Keratinocyte (primary cell): ENCODE results near the gene SETD2. TPM values are rescaled to one million over a fixed set of nuclear protein-coding genes. Genes with fewer than 3 reads are reported as not detected.

ENCODE experiments used
- DNase-seq: peaks from one replicate; pipeline ENCODE4 v3.0.0-alpha.2; 2011; ENCODE audit warnings: low read depth, missing footprints, low spot score
- FAIRE-seq: peaks from 2 replicates; lab custom pipeline; 2011; peaks lifted over from hg19 to GRCh38; lab: Jason Lieb, UNC
- H2AFZ ChIP-seq: 2 replicates; pipeline ENCODE4 v1.6.0; 2012; ENCODE audit warnings: low read length, control low read depth, inconsistent platforms; ENCODE audit not compliant: control insufficient read depth
- H3K27ac ChIP-seq: 2 replicates; pipeline ENCODE4 v1.5.1; 2011; ENCODE audit warnings: low read length; ENCODE audit not compliant: control insufficient read depth, insufficient read depth
- H3K27me3 ChIP-seq: 3 replicates; pipeline ENCODE4 v1.6.0; 2011; ENCODE audit warnings: low read length; ENCODE audit not compliant: control insufficient read depth, insufficient read depth; ENCODE audit errors: extremely low read depth
- H3K36me3 ChIP-seq, 2 experiments: 2 replicates in 1 of 2; 3 replicates in 1 of 2; pipeline ENCODE4 v1.5.1; 2011; ENCODE audit warnings: low read length in 2 of 2, mild to moderate bottlenecking in 1 of 2; ENCODE audit not compliant: control insufficient read depth in 2 of 2, insufficient read depth in 2 of 2; ENCODE audit errors: extremely low read depth in 1 of 2
- H3K4me1 ChIP-seq: 3 replicates; pipeline ENCODE4 v1.5.1; 2011; ENCODE audit warnings: low read length; ENCODE audit not compliant: control insufficient read depth, insufficient read depth; ENCODE audit errors: extremely low read depth
- H3K4me2 ChIP-seq: 3 replicates; pipeline ENCODE4 v1.6.0; 2011; ENCODE audit warnings: low read depth, low read length; ENCODE audit not compliant: control insufficient read depth, insufficient read depth; ENCODE audit errors: extremely low read depth
- H3K4me3 ChIP-seq, 3 experiments: fragments of 200-600 bp in 1 of 3; sonication (generic) in 1 of 3; 2 replicates in 2 of 3; 3 replicates in 1 of 3; pipeline ENCODE4 v1.5.1; 2011 to 2016; ENCODE audit warnings: low read length in 3 of 3, mild to moderate bottlenecking in 3 of 3, control low read depth in 2 of 3, inconsistent platforms in 1 of 3, low read depth in 1 of 3, mixed read lengths in 1 of 3, mixed run types in 1 of 3, moderate library complexity in 1 of 3; ENCODE audit not compliant: control insufficient read depth in 2 of 3, insufficient read depth in 2 of 3; ENCODE audit errors: extremely low read depth in 1 of 3
- H3K79me2 ChIP-seq: 2 replicates; pipeline ENCODE4 v1.6.0; 2012; ENCODE audit warnings: low read length; ENCODE audit not compliant: control insufficient read depth, insufficient read depth
- H3K9ac ChIP-seq: 3 replicates; pipeline ENCODE4 v1.6.0; 2011; ENCODE audit warnings: low read length; ENCODE audit not compliant: control insufficient read depth, insufficient read depth; ENCODE audit errors: extremely low read depth
- H3K9me1 ChIP-seq: 3 replicates; pipeline ENCODE4 v1.6.0; 2011; ENCODE audit warnings: low read length; ENCODE audit not compliant: control insufficient read depth, insufficient read depth; ENCODE audit errors: extremely low read depth
- H3K9me3 ChIP-seq: 2 replicates; pipeline ENCODE4 v1.5.1; 2012; ENCODE audit warnings: low read depth, low read length; ENCODE audit not compliant: control insufficient read depth
- H4K20me1 ChIP-seq: 3 replicates; pipeline ENCODE4 v1.6.0; 2011; ENCODE audit warnings: low read length; ENCODE audit not compliant: control insufficient read depth, insufficient read depth; ENCODE audit errors: extremely low read depth
- CTCF ChIP-seq, 3 experiments: IDR thresholded peaks in 1 of 3; conservative IDR thresholded peaks in 1 of 3; optimal IDR thresholded peaks in 1 of 3; 2 replicates in 2 of 3; 3 replicates in 1 of 3; pipeline versions ENCODE3 to v1.5.1; 2011; ENCODE audit warnings: low read length in 3 of 3, mild to moderate bottlenecking in 3 of 3, moderate library complexity in 2 of 3, control low read depth in 1 of 3, inconsistent platforms in 1 of 3; ENCODE audit not compliant: insufficient read depth in 2 of 3; ENCODE audit errors: extremely low read depth in 1 of 3
- EZH2 ChIP-seq: IDR thresholded peaks from one replicate; pipeline ENCODE4 v1.6.1; 2012; ENCODE audit warnings: inconsistent platforms, mild to moderate bottlenecking, low read length, moderate library complexity
- dilution Hi-C: fragments of 300-500 bp; cut with MboI; formaldehyde crosslinking; loops from one replicate; pipeline ENCODE4 v1.7.0; 2020; ENCODE audit warnings: low sequenced_read_pairs; ENCODE audit not compliant: extremely low pct_ligation_motif_present
- polyA plus RNA-seq, 5 experiments: library from polyadenylated mRNA; depleted of rRNA in 3 of 5; stranded (reverse) in 3 of 5; stranded (forward) in 1 of 5; unstranded in 1 of 5; fragments of >200 nt; gene quantifications; 1 replicate in 1 of 5; 2 replicates in 3 of 5; 3 replicates in 1 of 5; pipeline versions ENCODE4 v1.2.1 to v1.2.3, GENCODE V29; 2011 to 2012; ENCODE audit warnings: missing spikeins in 2 of 5, low read depth in 1 of 5, low replicate concordance in 1 of 5

Gene SETD2
- polyA plus RNA-seq, 1 donor (not counting 4 experiments of a cell fraction or from before 2014, with no cell fraction given): 23.3 TPM

- Histone ChIP-seq H3K4me2 (peak overlapping the region; percentile 48), H3K4me1 (peaks cover 4% of the 10 kb centered on the region), H3K9me3 (no peaks in the 10 kb centered on the region), H4K20me1 (no peaks in the 10 kb centered on the region), H3K27ac (no peak overlapping the region), H3K79me2 (no peaks in the 10 kb centered on the region), H3K9ac (no peak overlapping the region), H3K27me3 (no peaks in the 10 kb centered on the region), H3K36me3 (peaks cover 12 to 39% of the 10 kb centered on the region in 2 experiments), H2AFZ (no peak overlapping the region), H3K9me1 (peaks cover 3% of the 10 kb centered on the region), H3K4me3 (no peak overlapping the region)
- no peak for DNase-seq
- TF ChIP-seq CTCF (optimal IDR thresholded peaks at IDR 0.05 in 1 of 3, IDR thresholded peaks at IDR 0.05 in 1 of 3, conservative IDR thresholded peaks at IDR 0.05 in 1 of 3; ENCODE audit: extremely low read depth in 1 of 3, insufficient read depth in 2 of 3, low read length in 3 of 3) (no peak), EZH2 (no peak)
- FAIRE-seq: no peak
- dilution Hi-C loops: no loop called here
Measured at GRCh38 chr3:47008851-47009224, 155.1 kb downstream of the SETD2 start.

- Histone ChIP-seq H3K9me1 (peaks cover 3% of the 10 kb centered on the region), H3K4me1 (peaks cover 4% of the 10 kb centered on the region), H3K4me3 (no peak overlapping the region), H3K27me3 (no peaks in the 10 kb centered on the region), H3K36me3 (peaks cover 14 to 41% of the 10 kb centered on the region in 2 experiments), H3K9me3 (no peaks in the 10 kb centered on the region), H3K27ac (no peak overlapping the region), H3K9ac (no peak overlapping the region), H3K79me2 (no peaks in the 10 kb centered on the region), H2AFZ (no peak overlapping the region), H3K4me2 (no peak overlapping the region), H4K20me1 (no peaks in the 10 kb centered on the region)
- no peak for DNase-seq
- dilution Hi-C loops: no loop called here
- no peak for FAIRE-seq
- no peak for TF ChIP-seq EZH2
- no peak for TF ChIP-seq CTCF (optimal IDR thresholded peaks at IDR 0.05 in 1 of 3, IDR thresholded peaks at IDR 0.05 in 1 of 3, conservative IDR thresholded peaks at IDR 0.05 in 1 of 3; ENCODE audit: extremely low read depth in 1 of 3, insufficient read depth in 2 of 3, low read length in 3 of 3)
Measured at GRCh38 chr3:47008234-47008796, 155.6 kb downstream of the SETD2 start.
